Measurements from ENCODE around the gene ASIC4. TPM values are rescaled to one million over a fixed set of nuclear protein-coding genes. Genes with fewer than 3 reads are reported as not detected.
A peak's percentile ranks its signal among the peaks of the same experiment; 100 is the strongest.

ASIC4 gene
- total and polyA plus RNA-seq, 2 of the 13 experiments (the other 11 are each of a cell fraction or from before 2014, with no cell fraction given), result 0.03 TPM; not detected in 1

- TF ChIP-seq ZNF280B (CRISPR knock-in tag; IDR thresholded peaks at IDR 0.05; ENCODE audit: borderline replicate concordance) (no peak), CTCF (CRISPR knock-in tag; IDR thresholded peaks at IDR 0.05) (peak; percentile 26; the same call in 1 of the 2 replicates), THYN1 (CRISPR knock-in tag; IDR thresholded peaks at IDR 0.05; ENCODE audit: borderline replicate concordance, low read depth) (no peak), ZNF773 (CRISPR knock-in tag; IDR thresholded peaks at IDR 0.05; ENCODE audit: borderline replicate concordance) (no peak), ZNF160 (CRISPR knock-in tag; IDR thresholded peaks at IDR 0.05) (no peak), SMAD1 (CRISPR knock-in tag; IDR thresholded peaks at IDR 0.05; ENCODE audit: borderline replicate concordance, low read depth) (no peak), RXRB (CRISPR knock-in tag; IDR thresholded peaks at IDR 0.05; ENCODE audit: borderline replicate concordance) (peak; percentile 90), YEATS4 (CRISPR knock-in tag; IDR thresholded peaks at IDR 0.05; ENCODE audit: borderline replicate concordance) (no peak), TBP (CRISPR knock-in tag; IDR thresholded peaks at IDR 0.05) (no peak), PRMT3 (CRISPR knock-in tag; IDR thresholded peaks at IDR 0.05; ENCODE audit: borderline replicate concordance, low read depth) (no peak), ZNF234 (CRISPR knock-in tag; conservative IDR thresholded peaks at IDR 0.05) (no peak), RARG (CRISPR knock-in tag; IDR thresholded peaks at IDR 0.05; ENCODE audit: low read depth) (no peak), U2AF2 (IDR thresholded peaks at IDR 0.05; ENCODE audit: low read depth, low read length) (no peak), ZNF670 (CRISPR knock-in tag; IDR thresholded peaks at IDR 0.05; ENCODE audit: borderline replicate concordance) (no peak), ZNF264 (CRISPR knock-in tag; IDR thresholded peaks at IDR 0.05) (no peak), ESRRA (CRISPR knock-in tag; IDR thresholded peaks at IDR 0.05; ENCODE audit: low read depth) (peak; percentile 78), ZBTB42 (CRISPR knock-in tag; IDR thresholded peaks at IDR 0.05) (no peak), MNT (IDR thresholded peaks at IDR 0.05) (peak; percentile 41; the same call in 1 of the 2 replicates), ZNF724P (CRISPR knock-in tag; IDR thresholded peaks at IDR 0.05; ENCODE audit: borderline replicate concordance) (no peak), MATR3 (CRISPR knock-in tag; IDR thresholded peaks at IDR 0.05) (no peak), ISX (CRISPR knock-in tag; conservative IDR thresholded peaks at IDR 0.05) (no peak), GTF2F1 (IDR thresholded peaks at IDR 0.05; ENCODE audit: low read length) (no peak), MEF2D (CRISPR knock-in tag; IDR thresholded peaks at IDR 0.05) (no peak), ATF6 (CRISPR knock-in tag; conservative IDR thresholded peaks at IDR 0.05) (no peak), RELA (CRISPR knock-in tag; IDR thresholded peaks at IDR 0.05) (no peak), NRL (CRISPR knock-in tag; IDR thresholded peaks at IDR 0.05; ENCODE audit: borderline replicate concordance) (no peak)
Observed at GRCh38 chr2:219545943-219546352, 31.7 kb downstream of the ASIC4 start (continued).

All from HepG2 (cell line).